B cell (primary cell): ENCODE results near the gene CDC42BPA. TPM values are rescaled to one million over a fixed set of nuclear protein-coding genes. Genes with fewer than 3 reads are reported as not detected.
"Not testable (repeated sequence)": the region's sequence is repeated elsewhere in the genome, so short reads cannot be mapped to it uniquely, and the experiment has no call there.

Source experiments
- ATAC-seq: fragments of 200-7000 bp; cut with Tn5 transposase; one replicate; pipeline ENCODE4 v1.10.0; 2021; ENCODE audit warnings: low read depth, mild to moderate bottlenecking, moderate number of reproducible peaks, moderate library complexity
- CTCF ChIA-PET: fragments of 350-600 bp; sonication (Branson Sonifier 250); formaldehyde crosslinking; loops from one replicate; lab custom pipeline; 2021; ENCODE audit warnings: antibody characterized with exemption, inconsistent platforms; lab: Charles Lee
- POLR2A ChIA-PET: fragments of 350-600 bp; sonication (Branson Sonifier 250); formaldehyde crosslinking; loops from one replicate; lab custom pipeline; 2021; ENCODE audit warnings: antibody characterized with exemption; lab: Charles Lee
- DNase-seq: peaks from one replicate; pipeline ENCODE4 v3.0.0; 2013
- H2AFZ ChIP-seq: 2 replicates; pipeline ENCODE4 v1.6.1; 2012; ENCODE audit warnings: mild to moderate bottlenecking, low read depth, low read length; ENCODE audit not compliant: insufficient read depth, poor library complexity, severe bottlenecking
- H3K27ac ChIP-seq, 2 donors: 1 replicate in 1 of 2; 2 replicates in 1 of 2; pipeline ENCODE4 v1.5.1; 2012 to 2013; ENCODE audit warnings: low read length in 2 of 2, mild to moderate bottlenecking in 2 of 2, moderate library complexity in 1 of 2
- H3K27me3 ChIP-seq, 4 experiments: fragments of 200-600 bp in 1 of 4; sonication (generic) in 1 of 4; replicated peaks in 1 of 4; 1 replicate in 2 of 4; 2 replicates in 2 of 4; pipeline versions ENCODE4 v1.6.1 to v1.7.0; 2013 to 2016; ENCODE audit warnings: low read length in 3 of 4, mild to moderate bottlenecking in 2 of 4, mixed read lengths in 1 of 4, moderate library complexity in 1 of 4; ENCODE audit not compliant: insufficient read depth in 4 of 4, control insufficient read depth in 3 of 4; ENCODE audit errors: control extremely low read depth in 1 of 4
- H3K36me3 ChIP-seq, 2 experiments: replicated peaks in 1 of 2; 1 replicate in 1 of 2; 2 replicates in 1 of 2; pipeline versions ENCODE4 v1.6.1 to v1.7.1; 2013; ENCODE audit warnings: low read length in 1 of 2; ENCODE audit not compliant: insufficient read depth in 2 of 2, control insufficient read depth in 1 of 2; ENCODE audit errors: control extremely low read depth in 1 of 2, extremely low read depth in 1 of 2
- H3K4me1 ChIP-seq, 2 donors: fragments of 200-600 bp in 1 of 2; sonication (generic) in 1 of 2; 1 replicate in 1 of 2; 2 replicates in 1 of 2; pipeline versions ENCODE4 v1.5.1 to v1.6.1; 2013 to 2017; ENCODE audit warnings: low read length in 2 of 2; ENCODE audit not compliant: control insufficient read depth in 2 of 2, insufficient read depth in 2 of 2
- H3K4me2 ChIP-seq: replicated peaks from 2 replicates; pipeline ENCODE3; 2012; ENCODE audit warnings: mild to moderate bottlenecking, low read depth, low read length; ENCODE audit not compliant: poor library complexity, severe bottlenecking
- H3K4me3 ChIP-seq, 5 experiments: fragments of 200-600 bp in 1 of 5; sonication (generic) in 1 of 5; 1 replicate in 3 of 5; 2 replicates in 2 of 5; pipeline versions ENCODE4 v1.5.1 to v1.7.0; 2011 to 2016; ENCODE audit warnings: low read length in 4 of 5, mild to moderate bottlenecking in 4 of 5, low read depth in 2 of 5, control low read depth in 1 of 5, moderate library complexity in 1 of 5; ENCODE audit not compliant: insufficient read depth in 1 of 5; ENCODE audit errors: control extremely low read depth in 1 of 5, extremely low read depth in 1 of 5
- H3K79me2 ChIP-seq: fragments of 200-600 bp; sonication (generic); one replicate; pipeline ENCODE4 v1.6.0; 2016; ENCODE audit warnings: low read length; ENCODE audit not compliant: control insufficient read depth, insufficient read depth
- H3K9ac ChIP-seq: fragments of 200-600 bp; sonication (generic); 2 replicates; pipeline ENCODE4 v1.6.1; 2017; ENCODE audit warnings: mild to moderate bottlenecking, low read length, moderate library complexity
- H3K9me3 ChIP-seq, 3 donors: one replicate each; pipeline versions ENCODE4 v1.6.1 to v1.7.1; 2013; ENCODE audit warnings: low read length in 2 of 3; ENCODE audit not compliant: control insufficient read depth in 2 of 3, insufficient read depth in 1 of 3; ENCODE audit errors: control extremely low read depth in 1 of 3
- H4K20me1 ChIP-seq: 2 replicates; pipeline ENCODE4 v1.6.0; 2012; ENCODE audit warnings: mild to moderate bottlenecking, low read length; ENCODE audit not compliant: insufficient read depth, control insufficient read depth, poor library complexity, severe bottlenecking
- H3K27ac Mint-ChIP-seq: one replicate; pipeline ENCODE4 v1.8.0; 2021; ENCODE audit warnings: mixed read lengths
- H3K27me3 Mint-ChIP-seq: one replicate; pipeline ENCODE4 v1.8.0; 2021; ENCODE audit warnings: mixed read lengths
- H3K4me1 Mint-ChIP-seq: one replicate; pipeline ENCODE4 v1.8.0; 2021; ENCODE audit warnings: mixed read lengths
- H3K4me3 Mint-ChIP-seq: one replicate; pipeline ENCODE4 v1.8.0; 2021; ENCODE audit warnings: mixed read lengths
- H3K9me3 Mint-ChIP-seq: one replicate; pipeline ENCODE4 v1.8.0; 2022; ENCODE audit warnings: mixed read lengths; ENCODE audit not compliant: insufficient read depth
- EZH2 ChIP-seq: IDR thresholded peaks from 2 replicates; pipeline ENCODE4 v1.6.1; 2012; ENCODE audit warnings: borderline replicate concordance, low read depth, mild to moderate bottlenecking, moderate library complexity, low read length; ENCODE audit not compliant: insufficient read depth, poor library complexity, severe bottlenecking
- WGBS: methylation state at CpG from one replicate; pipeline ENCODE4 v1.1.5; 2013; ENCODE audit warnings: missing lambda C conversion rate; ENCODE audit not compliant: insufficient coverage; 5-methylcytosine and 5-hydroxymethylcytosine counted together
- intact Hi-C: fragments of 100-400 bp; cut with micrococcal nuclease; formaldehyde crosslinking; loops from one replicate; pipeline ENCODE4 v1.10.0; 2022
- polyA plus RNA-seq: library from polyadenylated mRNA; depleted of rRNA; stranded (reverse); fragments of >200 nt; gene quantifications from 2 replicates; pipeline ENCODE4 v1.2.3, GENCODE V29; 2012
- total RNA-seq, 2 donors: library from RNA; stranded (reverse); fragments of 120-200 nt in 1 of 2; gene quantifications; 1 replicate in 1 of 2; 2 replicates in 1 of 2; pipeline versions ENCODE4 v1.2.3 to v1.2.4, GENCODE V29; 2013 to 2022
- TF ChIP-seq, protein P1 (sequence below): fragments of 200-600 bp; IDR thresholded peaks from one replicate; pipeline ENCODE4 v1.8.0; 2022; ENCODE audit warnings: antibody characterized with exemption, mild to moderate bottlenecking

CDC42BPA gene
- total and polyA plus RNA-seq, 2 donors (not counting 1 experiment from before 2014, with no cell fraction given): 0.04 to 0.69 TPM

GRCh38 chr1:227136210-227136820 is 182.0 kb downstream of the CDC42BPA start:
- intact Hi-C loops: no loop called here
- H3K79me2 ChIP-seq: no peaks in the 10 kb centered on the region
- no peak overlapping the region for H3K27ac Mint-ChIP-seq
- no CpG with 5 or more reads among the region's 4 CpGs for WGBS
- H3K27me3 Mint-ChIP-seq: peaks cover 12% of the 10 kb centered on the region
- ChIA-PET CTCF (no interaction called here), POLR2A (no interaction called here)
- H3K27me3 ChIP-seq: peaks cover 0 to 5% (median 0%) of the 10 kb centered on the region in 4 experiments
- no peaks in the 10 kb centered on the region for H3K4me1 ChIP-seq
- TF ChIP-seq, protein P1, sequence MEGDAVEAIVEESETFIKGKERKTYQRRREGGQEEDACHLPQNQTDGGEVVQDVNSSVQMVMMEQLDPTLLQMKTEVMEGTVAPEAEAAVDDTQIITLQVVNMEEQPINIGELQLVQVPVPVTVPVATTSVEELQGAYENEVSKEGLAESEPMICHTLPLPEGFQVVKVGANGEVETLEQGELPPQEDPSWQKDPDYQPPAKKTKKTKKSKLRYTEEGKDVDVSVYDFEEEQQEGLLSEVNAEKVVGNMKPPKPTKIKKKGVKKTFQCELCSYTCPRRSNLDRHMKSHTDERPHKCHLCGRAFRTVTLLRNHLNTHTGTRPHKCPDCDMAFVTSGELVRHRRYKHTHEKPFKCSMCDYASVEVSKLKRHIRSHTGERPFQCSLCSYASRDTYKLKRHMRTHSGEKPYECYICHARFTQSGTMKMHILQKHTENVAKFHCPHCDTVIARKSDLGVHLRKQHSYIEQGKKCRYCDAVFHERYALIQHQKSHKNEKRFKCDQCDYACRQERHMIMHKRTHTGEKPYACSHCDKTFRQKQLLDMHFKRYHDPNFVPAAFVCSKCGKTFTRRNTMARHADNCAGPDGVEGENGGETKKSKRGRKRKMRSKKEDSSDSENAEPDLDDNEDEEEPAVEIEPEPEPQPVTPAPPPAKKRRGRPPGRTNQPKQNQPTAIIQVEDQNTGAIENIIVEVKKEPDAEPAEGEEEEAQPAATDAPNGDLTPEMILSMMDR: no peak
- no peak for TF ChIP-seq EZH2
- DNase-seq (no peak), ATAC-seq (no peak)
- no peak overlapping the region for H3K4me2 ChIP-seq
- H3K9me3 Mint-ChIP-seq: no peaks in the 10 kb centered on the region
- no peak overlapping the region for H3K4me3 Mint-ChIP-seq
- no peak overlapping the region for H3K4me3 ChIP-seq
- no peaks in the 10 kb centered on the region for H3K4me1 Mint-ChIP-seq
- no peaks in the 10 kb centered on the region for H3K36me3 ChIP-seq
- no peak overlapping the region for H3K27ac ChIP-seq
- H3K9ac ChIP-seq: no peak overlapping the region
- H2AFZ ChIP-seq: no peak overlapping the region
- no peaks in the 10 kb centered on the region for H3K9me3 ChIP-seq
- no peaks in the 10 kb centered on the region for H4K20me1 ChIP-seq

DNA sequence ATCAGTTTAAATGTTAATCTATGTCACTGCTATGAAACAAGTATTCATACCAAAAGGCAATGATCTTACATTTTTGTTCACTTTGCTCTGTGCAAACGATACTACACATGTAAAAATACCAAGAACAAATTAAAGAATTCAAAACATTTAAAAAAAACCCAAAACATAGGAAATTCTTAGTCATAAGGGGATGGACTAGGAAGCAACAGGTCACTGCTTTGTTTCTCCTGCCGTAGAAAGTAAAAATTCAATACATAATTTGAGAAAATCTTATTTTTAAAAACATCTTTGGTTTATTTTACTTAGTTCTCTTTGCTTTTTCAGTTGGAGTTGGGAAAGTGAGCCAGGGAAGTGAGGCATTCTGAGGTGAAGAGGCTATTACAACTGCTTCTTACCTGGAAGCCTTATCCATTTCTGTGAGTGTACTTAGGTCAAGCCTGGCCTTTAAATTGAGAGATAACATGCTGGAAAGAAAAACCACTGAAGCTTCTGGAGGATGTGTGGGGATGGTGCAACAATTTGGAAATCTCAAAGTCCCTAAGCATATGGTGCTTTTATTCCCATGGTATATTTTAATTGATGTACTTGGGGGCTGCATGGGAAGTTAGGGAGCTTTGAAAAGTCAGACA is 183.5 kb downstream of the CDC42BPA start:
- no peak overlapping the region for H3K4me3 ChIP-seq
- peaks cover 0 to 5% (median 0%) of the 10 kb centered on the region in 4 experiments for H3K27me3 ChIP-seq
- H3K4me3 Mint-ChIP-seq: no peak overlapping the region
- H3K79me2 ChIP-seq: no peaks in the 10 kb centered on the region
- ChIA-PET CTCF (no interaction called here), POLR2A (no interaction called here)
- H3K27me3 Mint-ChIP-seq: peaks cover 12% of the 10 kb centered on the region
- H3K4me2 ChIP-seq: no peak overlapping the region
- H3K9me3 Mint-ChIP-seq: no peaks in the 10 kb centered on the region
- DNase-seq (no peak), ATAC-seq (no peak)
- no peak overlapping the region for H3K27ac Mint-ChIP-seq
- no CpG with 5 or more reads among the region's 2 CpGs for WGBS
- no peaks in the 10 kb centered on the region for H3K9me3 ChIP-seq
- H3K4me1 Mint-ChIP-seq: no peaks in the 10 kb centered on the region
- H3K27ac ChIP-seq: no peak overlapping the region
- H3K9ac ChIP-seq: no peak overlapping the region
- H3K4me1 ChIP-seq: no peaks in the 10 kb centered on the region
- no peaks in the 10 kb centered on the region for H4K20me1 ChIP-seq
- no peak overlapping the region for H2AFZ ChIP-seq
- intact Hi-C loops: no loop called here
- TF ChIP-seq, protein P1: no peak
- no peak for TF ChIP-seq EZH2
- H3K36me3 ChIP-seq: no peaks in the 10 kb centered on the region

DNA sequence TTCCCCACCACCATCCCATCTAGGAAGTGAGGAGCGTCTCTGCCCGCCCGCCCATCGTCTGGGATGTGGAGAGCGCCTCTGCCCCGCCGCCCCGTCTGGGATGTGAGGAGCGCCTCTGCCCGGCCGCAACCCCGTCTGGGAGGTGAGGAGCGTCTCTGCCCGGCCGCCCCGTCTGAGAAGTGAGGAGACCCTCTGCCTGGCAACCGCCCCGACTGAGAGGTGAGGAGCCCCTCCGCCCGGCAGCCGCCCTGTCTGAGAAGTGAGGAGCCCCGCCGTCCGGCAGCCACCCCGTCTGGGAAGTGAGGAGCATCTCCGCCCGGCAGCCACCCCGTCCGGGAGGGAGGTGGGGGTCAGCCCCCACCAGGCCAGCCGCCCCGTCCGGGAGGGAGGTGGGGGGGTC is 185.6 kb downstream of the CDC42BPA start:
- H3K27me3 ChIP-seq, H3K27ac ChIP-seq, POLR2A ChIA-PET, H4K20me1 ChIP-seq, intact Hi-C loops, H3K4me2 ChIP-seq, H3K79me2 ChIP-seq, H3K9ac ChIP-seq, H3K27ac Mint-ChIP-seq, H3K9me3 ChIP-seq, ATAC-seq, H3K36me3 ChIP-seq, H3K4me3 Mint-ChIP-seq, H3K4me1 Mint-ChIP-seq, H3K9me3 Mint-ChIP-seq, H3K4me1 ChIP-seq, H3K4me3 ChIP-seq, DNase-seq, H2AFZ ChIP-seq, CTCF ChIA-PET: not testable (repeated sequence)
- WGBS: 100% methylated on average over 11 of the region's 32 CpGs
- H3K27me3 Mint-ChIP-seq: peaks cover 12% of the 10 kb centered on the region
